CD14-positive monocyte (primary cell): ENCODE results near the gene TRRAP. TPM values are rescaled to one million over a fixed set of nuclear protein-coding genes. Genes with fewer than 3 reads are reported as not detected.
A peak's percentile ranks its signal among the peaks of the same experiment; 100 is the strongest.

Experiments used
- DNase-seq, 3 donors: peaks; one replicate each; pipeline ENCODE4 v3.0.0-alpha.2; 2011 to 2022
- H2AFZ ChIP-seq: 2 replicates; pipeline ENCODE4 v1.6.0; 2012; ENCODE audit warnings: mild to moderate bottlenecking, low read depth, low read length, inconsistent platforms; ENCODE audit not compliant: insufficient read depth, poor library complexity, severe bottlenecking
- H3K27ac ChIP-seq, 2 donors: 1 replicate in 1 of 2; 2 replicates in 1 of 2; pipeline ENCODE4 v1.5.1; 2012 to 2013; ENCODE audit warnings: low read length in 2 of 2, control low read depth in 1 of 2, inconsistent platforms in 1 of 2, low read depth in 1 of 2, mild to moderate bottlenecking in 1 of 2
- H3K27me3 ChIP-seq, 2 donors: one replicate each; pipeline versions ENCODE4 v1.6.0 to v1.6.1; 2011 to 2013; ENCODE audit warnings: low read length in 2 of 2; ENCODE audit not compliant: control insufficient read depth in 2 of 2, insufficient read depth in 2 of 2
- H3K36me3 ChIP-seq, 2 donors: replicated peaks in 1 of 2; 1 replicate in 1 of 2; 2 replicates in 1 of 2; pipeline versions ENCODE4 v1.5.1 to v1.6.1; 2012 to 2013; ENCODE audit warnings: low read length in 2 of 2, control low read depth in 1 of 2, inconsistent platforms in 1 of 2, mild to moderate bottlenecking in 1 of 2; ENCODE audit not compliant: insufficient read depth in 2 of 2, control insufficient read depth in 1 of 2
- H3K4me1 ChIP-seq, 2 donors: 1 replicate in 1 of 2; 2 replicates in 1 of 2; pipeline versions ENCODE4 v1.5.1 to v1.6.1; 2012 to 2013; ENCODE audit warnings: low read length in 2 of 2, control low read depth in 1 of 2, inconsistent platforms in 1 of 2, mild to moderate bottlenecking in 1 of 2, moderate library complexity in 1 of 2; ENCODE audit not compliant: insufficient read depth in 2 of 2, control insufficient read depth in 1 of 2
- H3K4me2 ChIP-seq: replicated peaks from 2 replicates; pipeline ENCODE3; 2012; ENCODE audit warnings: low read length, moderate library complexity, mild to moderate bottlenecking; ENCODE audit not compliant: poor library complexity, severe bottlenecking; ENCODE audit errors: extremely low read depth
- H3K4me3 ChIP-seq, 3 experiments: fragments of 200-600 bp in 1 of 3; sonication (generic) in 1 of 3; replicated peaks in 1 of 3; 1 replicate in 2 of 3; 2 replicates in 1 of 3; pipeline ENCODE4 v1.5.1; 2011 to 2013; ENCODE audit warnings: low read length in 3 of 3, mild to moderate bottlenecking in 3 of 3, control low read depth in 2 of 3, low read depth in 2 of 3, inconsistent platforms in 1 of 3, moderate library complexity in 1 of 3
- H3K79me2 ChIP-seq: 2 replicates; pipeline ENCODE4 v1.6.0; 2012; ENCODE audit warnings: mild to moderate bottlenecking, control low read depth, inconsistent platforms, low read length, moderate library complexity; ENCODE audit not compliant: insufficient read depth
- H3K9ac ChIP-seq: 2 replicates; pipeline ENCODE4 v1.6.0; 2017; ENCODE audit warnings: low read length, mild to moderate bottlenecking; ENCODE audit not compliant: insufficient read depth, poor library complexity, severe bottlenecking
- H3K9me3 ChIP-seq, 2 donors: replicated peaks in 1 of 2; 1 replicate in 1 of 2; 2 replicates in 1 of 2; pipeline versions ENCODE4 v1.5.1 to v1.6.1; 2012 to 2013; ENCODE audit warnings: low read length in 2 of 2, control low read depth in 1 of 2; ENCODE audit not compliant: control insufficient read depth in 1 of 2, insufficient read depth in 1 of 2
- H4K20me1 ChIP-seq: 2 replicates; pipeline ENCODE4 v1.6.0; 2012; ENCODE audit warnings: mild to moderate bottlenecking, low read length, control low read depth, moderate library complexity; ENCODE audit not compliant: insufficient read depth
- H3K27ac Mint-ChIP-seq, 7 donors: one replicate each; pipeline ENCODE4 v1.8.0; 2020; ENCODE audit warnings: mild to moderate bottlenecking in 7 of 7, mixed read lengths in 7 of 7, moderate library complexity in 6 of 7, inconsistent platforms in 2 of 7
- H3K27me3 Mint-ChIP-seq, 3 donors: one replicate each; pipeline ENCODE4 v1.8.0; 2021 to 2022; ENCODE audit warnings: low read depth in 3 of 3, mild to moderate bottlenecking in 3 of 3, mixed read lengths in 3 of 3, moderate library complexity in 3 of 3, inconsistent platforms in 1 of 3
- H3K36me3 Mint-ChIP-seq, 2 donors: one replicate each; pipeline ENCODE4 v1.8.0; 2020; ENCODE audit warnings: mixed read lengths in 2 of 2, inconsistent platforms in 1 of 2, mild to moderate bottlenecking in 1 of 2
- H3K4me1 Mint-ChIP-seq: one replicate; pipeline ENCODE4 v1.8.0; 2020; ENCODE audit warnings: mild to moderate bottlenecking, mixed read lengths
- H3K4me3 Mint-ChIP-seq, 2 donors: one replicate each; pipeline ENCODE4 v1.8.0; 2020; ENCODE audit warnings: mild to moderate bottlenecking in 2 of 2, mixed read lengths in 2 of 2, moderate library complexity in 1 of 2
- H3K9me3 Mint-ChIP-seq, 7 donors: one replicate each; pipeline ENCODE4 v1.8.0; 2020 to 2022; ENCODE audit warnings: mixed read lengths in 7 of 7, mild to moderate bottlenecking in 6 of 7, moderate library complexity in 6 of 7, inconsistent platforms in 2 of 7
- WGBS: methylation state at CpG from one replicate; pipeline ENCODE4 v1.1.5; 2013; ENCODE audit warnings: missing lambda C conversion rate; ENCODE audit not compliant: insufficient coverage; 5-methylcytosine and 5-hydroxymethylcytosine counted together
- intact Hi-C, 2 donors: fragments of 100-400 bp; cut with micrococcal nuclease; formaldehyde crosslinking; loops; one replicate each; pipeline versions ENCODE4 v1.15.0 to v1.15.1; 2023
- polyA plus RNA-seq, 3 donors: library from polyadenylated mRNA; depleted of rRNA in 1 of 3; unstranded in 2 of 3; stranded (reverse) in 1 of 3; fragments of 300-500 nt in 2 of 3; fragments of >200 nt in 1 of 3; fragmentation: Illumina TruSeq in 2 of 3; gene quantifications; 1 replicate in 2 of 3; 2 replicates in 1 of 3; pipeline ENCODE4 v1.2.3, GENCODE V29; 2012 to 2021
- TF ChIP-seq, protein P1 (sequence below): fragments of 200-600 bp; IDR thresholded peaks from one replicate; pipeline ENCODE4 v1.8.0; 2022; ENCODE audit warnings: antibody characterized with exemption, mild to moderate bottlenecking

Gene TRRAP
- polyA plus RNA-seq, 3 donors: 0.67 to 12.2 (median 1.2) TPM

DNA sequence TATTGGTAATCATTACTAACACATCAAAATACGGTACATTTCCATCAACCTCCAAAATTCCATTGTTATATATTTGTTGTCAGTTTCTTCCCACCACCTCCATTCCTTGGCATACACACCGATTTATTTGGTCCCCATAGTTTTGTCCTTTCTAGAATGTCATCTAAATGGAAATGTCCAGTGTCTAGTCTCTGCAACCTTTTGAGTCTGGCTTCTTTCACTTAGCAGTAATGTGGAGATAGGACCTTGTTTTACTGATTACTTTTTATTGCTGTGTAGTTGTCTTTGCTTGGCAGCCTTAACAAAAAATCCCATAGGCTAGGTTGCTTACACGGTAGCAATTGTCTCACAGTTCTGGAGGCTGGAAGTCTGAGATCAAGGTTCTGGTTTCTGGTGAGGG lies 22.5 kb downstream of the TRRAP start:
- H4K20me1 ChIP-seq: no peaks in the 10 kb centered on the region
- H3K79me2 ChIP-seq: no peaks in the 10 kb centered on the region
- no peaks in the 10 kb centered on the region for H3K4me1 ChIP-seq
- intact Hi-C loops: loop anchor here (10.0 kb wide), 2 partner anchors 64 to 74 kb away; no protein-coding TSS in a partner anchor
- TF ChIP-seq, protein P1, sequence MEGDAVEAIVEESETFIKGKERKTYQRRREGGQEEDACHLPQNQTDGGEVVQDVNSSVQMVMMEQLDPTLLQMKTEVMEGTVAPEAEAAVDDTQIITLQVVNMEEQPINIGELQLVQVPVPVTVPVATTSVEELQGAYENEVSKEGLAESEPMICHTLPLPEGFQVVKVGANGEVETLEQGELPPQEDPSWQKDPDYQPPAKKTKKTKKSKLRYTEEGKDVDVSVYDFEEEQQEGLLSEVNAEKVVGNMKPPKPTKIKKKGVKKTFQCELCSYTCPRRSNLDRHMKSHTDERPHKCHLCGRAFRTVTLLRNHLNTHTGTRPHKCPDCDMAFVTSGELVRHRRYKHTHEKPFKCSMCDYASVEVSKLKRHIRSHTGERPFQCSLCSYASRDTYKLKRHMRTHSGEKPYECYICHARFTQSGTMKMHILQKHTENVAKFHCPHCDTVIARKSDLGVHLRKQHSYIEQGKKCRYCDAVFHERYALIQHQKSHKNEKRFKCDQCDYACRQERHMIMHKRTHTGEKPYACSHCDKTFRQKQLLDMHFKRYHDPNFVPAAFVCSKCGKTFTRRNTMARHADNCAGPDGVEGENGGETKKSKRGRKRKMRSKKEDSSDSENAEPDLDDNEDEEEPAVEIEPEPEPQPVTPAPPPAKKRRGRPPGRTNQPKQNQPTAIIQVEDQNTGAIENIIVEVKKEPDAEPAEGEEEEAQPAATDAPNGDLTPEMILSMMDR: no peak
- no peak overlapping the region for H2AFZ ChIP-seq
- no peak overlapping the region for H3K4me2 ChIP-seq
- H3K4me3 ChIP-seq: no peak overlapping the region
- no peak overlapping the region for H3K4me3 Mint-ChIP-seq
- peaks cover 0 to 1% (median 0%) of the 10 kb centered on the region in 3 donors for H3K27me3 Mint-ChIP-seq
- no peaks in the 10 kb centered on the region for H3K9me3 ChIP-seq
- no peak for DNase-seq
- no peak overlapping the region for H3K9ac ChIP-seq
- H3K4me1 Mint-ChIP-seq: no peaks in the 10 kb centered on the region
- 100% methylated on average over 1 of the region's 3 CpGs for WGBS
- no peak overlapping the region for H3K27ac ChIP-seq
- H3K36me3 Mint-ChIP-seq: peaks cover 87 to 100% of the 10 kb centered on the region in 2 donors
- H3K9me3 Mint-ChIP-seq: no peaks in the 10 kb centered on the region
- H3K36me3 ChIP-seq: peaks cover 92 to 100% of the 10 kb centered on the region in 2 donors
- H3K27me3 ChIP-seq: no peaks in the 10 kb centered on the region
- peak overlapping the region in 1 of 7 donors; percentile 73 for H3K27ac Mint-ChIP-seq

- H3K4me1 ChIP-seq: no peaks in the 10 kb centered on the region
- peaks cover 88 to 99% of the 10 kb centered on the region in 2 donors for H3K36me3 ChIP-seq
- H3K27ac ChIP-seq: no peak overlapping the region
- DNase-seq: no peak
- no peak overlapping the region for H2AFZ ChIP-seq
- Mint-ChIP-seq H3K4me3 (no peak overlapping the region), H3K9me3 (no peaks in the 10 kb centered on the region), H3K36me3 (peaks cover 83 to 98% of the 10 kb centered on the region in 2 donors), H3K27me3 (no peaks in the 10 kb centered on the region), H3K4me1 (no peaks in the 10 kb centered on the region), H3K27ac (no peak overlapping the region)
- no peaks in the 10 kb centered on the region for H3K27me3 ChIP-seq
- intact Hi-C loops: loop anchor here (10.0 kb wide), 2 partner anchors 62 to 72 kb away; no protein-coding TSS in a partner anchor
- no peak overlapping the region for H3K4me3 ChIP-seq
- WGBS: no CpG with 5 or more reads among the region's 3 CpGs
- H3K9me3 ChIP-seq: no peaks in the 10 kb centered on the region
- TF ChIP-seq, protein P1: no peak
- H3K4me2 ChIP-seq: no peak overlapping the region
- H4K20me1 ChIP-seq: no peaks in the 10 kb centered on the region
- H3K9ac ChIP-seq: no peak overlapping the region
- H3K79me2 ChIP-seq: no peaks in the 10 kb centered on the region
These were observed 24.2 kb downstream of the TRRAP start for GRCh38 chr7:98902523-98902922.
